ENCODE data around the gene PSME2. TPM values are rescaled to one million over a fixed set of nuclear protein-coding genes. Genes with fewer than 3 reads are reported as not detected.

PSME2 gene
- total and polyA plus RNA-seq, 2 of the 13 experiments (the other 11 are each of a cell fraction or from before 2014, with no cell fraction given) = 332 to 716 TPM

GRCh38 chr14:24098927-24099813 lies 47.2 kb downstream of the PSME2 start (continued):
- TF ChIP-seq SYNCRIP (IDR thresholded peaks at IDR 0.05; ENCODE audit: insufficient read depth, low read depth, low read length) (no peak), PCBP2 (optimal IDR thresholded peaks at IDR 0.05; ENCODE audit: low read depth, low read length, poor library complexity, severe bottlenecking) (no peak), SOX6 (IDR thresholded peaks at IDR 0.05) (no peak), SOX6 (CRISPR knock-in tag; IDR thresholded peaks at IDR 0.05) (0 out of 2 replicates have a peak, but pooled peaks have one; percentile 14), LBX2 (CRISPR knock-in tag; IDR thresholded peaks at IDR 0.05; ENCODE audit: borderline replicate concordance) (0 out of 2 replicates have a peak, but pooled peaks have one; percentile 39), ZNF883 (CRISPR knock-in tag; IDR thresholded peaks at IDR 0.05; ENCODE audit: not compliant biosample characterization) (no peak), ZNF710 (CRISPR knock-in tag; IDR thresholded peaks at IDR 0.05; ENCODE audit: borderline replicate concordance) (peak; percentile 35; the same call in 1 of the 2 replicates), FOXP4 (CRISPR knock-in tag; IDR thresholded peaks at IDR 0.05) (no peak), SETDB1 (CRISPR knock-in tag; IDR thresholded peaks at IDR 0.05; ENCODE audit: borderline replicate concordance) (no peak), SNAPC4 (CRISPR knock-in tag; IDR thresholded peaks at IDR 0.05) (peak; percentile 50; the same call in 1 of the 2 replicates), FOSL2 (CRISPR knock-in tag; IDR thresholded peaks at IDR 0.05) (no peak), CAMTA2 (CRISPR knock-in tag; IDR thresholded peaks at IDR 0.05; ENCODE audit: borderline replicate concordance) (0 out of 2 replicates have a peak, but pooled peaks have one; percentile 71)
